CD4-positive, alpha-beta T cell treated with Interleukin-21 for 1 hour (primary cell): ENCODE results near the gene RAPH1.
"Not testable (repeated sequence)": the region's sequence is repeated elsewhere in the genome, so short reads cannot be mapped to it uniquely, and the experiment has no call there.

Experiments used
- DNase-seq: peaks from one replicate; pipeline ENCODE4 v3.0.0-alpha.2; 2020

Gene RAPH1

GRCh38 chr2:203418271-203418670, 116.8 kb downstream of the RAPH1 start:
- no peak for DNase-seq

DNA sequence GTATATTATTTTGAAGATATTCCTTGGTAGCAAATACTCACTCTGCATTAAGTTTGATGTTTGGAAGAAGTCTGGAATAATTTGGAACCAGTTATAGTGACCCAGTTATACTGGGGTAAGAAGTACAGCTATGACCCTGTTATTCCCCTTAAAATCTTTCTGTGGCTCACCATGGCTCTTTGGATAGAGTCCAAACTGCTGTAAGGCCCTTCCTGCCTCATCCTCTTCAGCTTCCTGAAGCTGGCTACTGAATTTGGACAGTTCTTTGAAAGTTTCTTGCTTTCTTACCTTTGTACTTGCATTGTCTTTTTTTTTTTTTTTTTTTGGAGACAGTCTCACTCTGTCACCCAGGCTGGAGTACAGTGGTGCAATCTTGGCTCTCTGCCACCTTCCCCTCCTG, 121.3 kb downstream of the RAPH1 start:
- DNase-seq = no peak

DNA sequence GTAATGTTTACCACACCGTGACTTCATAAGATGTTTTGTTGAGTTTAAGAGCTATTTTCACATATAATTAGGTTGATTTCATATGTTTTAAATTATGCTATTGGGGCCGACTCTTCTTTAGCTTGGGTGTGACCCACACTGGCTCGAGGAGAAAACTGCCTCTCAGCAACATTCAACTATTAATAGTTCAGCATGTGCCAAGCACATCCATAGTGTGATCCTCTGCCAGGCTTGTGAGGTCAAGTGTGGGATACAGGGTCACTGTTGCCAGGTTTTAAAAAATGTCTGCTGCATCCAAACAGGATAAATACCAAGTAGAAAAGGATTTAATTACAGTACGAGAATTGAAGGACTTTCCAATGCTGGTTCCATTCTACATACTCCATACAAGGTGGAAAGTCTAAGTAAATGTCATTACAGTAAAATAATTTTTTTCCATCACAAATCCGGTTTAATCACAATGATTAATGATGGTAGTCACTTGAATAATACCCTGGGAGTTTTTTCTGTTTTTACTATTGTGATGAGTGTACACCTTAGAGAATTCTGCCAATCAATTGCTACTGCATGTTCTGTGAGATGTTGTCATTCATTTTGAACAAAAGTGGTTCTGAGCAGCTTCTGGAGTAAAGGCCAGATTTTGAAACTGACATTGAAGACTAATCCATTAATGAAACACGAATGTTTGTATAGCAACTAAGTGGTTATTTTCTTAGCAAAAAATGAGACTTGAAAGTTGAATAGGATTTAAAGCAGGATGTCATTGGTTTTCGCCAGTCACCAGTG, 122.4 kb downstream of the RAPH1 start:
- DNase-seq = no peak

DNA sequence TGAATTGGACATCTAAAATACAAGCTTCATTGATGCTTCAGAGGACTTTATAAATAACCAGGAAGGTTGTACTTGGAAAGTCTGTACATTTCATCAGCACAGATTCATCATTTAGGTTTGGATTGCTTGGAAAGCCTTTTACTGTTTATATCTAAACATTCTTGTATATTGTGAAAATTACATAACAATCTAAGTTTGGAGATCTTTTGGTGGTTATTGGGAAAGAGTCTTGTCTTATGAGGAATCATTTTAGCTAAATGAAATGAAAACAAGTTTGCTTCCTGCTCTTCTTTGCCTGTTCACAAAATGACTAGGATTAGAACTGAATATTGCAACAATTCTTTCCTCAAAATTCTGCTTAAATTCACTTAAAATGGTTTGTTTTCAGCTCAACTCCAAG, 127.6 kb downstream of the RAPH1 start:
- DNase-seq = no peak

DNA sequence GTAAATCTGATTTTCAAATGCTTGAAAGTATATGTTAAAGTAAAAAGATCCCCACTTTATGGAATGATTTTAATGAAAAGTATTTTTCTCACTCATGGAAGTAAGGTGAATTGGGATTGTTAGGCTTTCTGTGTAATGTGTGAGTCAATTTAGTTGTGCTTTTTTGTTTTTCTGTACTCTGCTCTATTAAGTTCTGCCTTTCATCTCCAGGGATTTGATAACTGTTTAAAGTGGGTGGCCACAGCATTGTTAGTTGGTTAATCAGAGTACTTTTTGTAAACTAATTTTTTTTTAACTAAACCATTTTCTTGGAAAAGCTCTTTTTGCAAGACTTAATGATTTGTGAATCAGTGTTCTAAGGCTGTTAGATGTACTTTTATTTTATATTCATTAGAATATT, 130.1 kb downstream of the RAPH1 start:
- no peak for DNase-seq

GRCh38 chr2:203400805-203401585, 134.1 kb downstream of the RAPH1 start:
- DNase-seq = no peak

DNA sequence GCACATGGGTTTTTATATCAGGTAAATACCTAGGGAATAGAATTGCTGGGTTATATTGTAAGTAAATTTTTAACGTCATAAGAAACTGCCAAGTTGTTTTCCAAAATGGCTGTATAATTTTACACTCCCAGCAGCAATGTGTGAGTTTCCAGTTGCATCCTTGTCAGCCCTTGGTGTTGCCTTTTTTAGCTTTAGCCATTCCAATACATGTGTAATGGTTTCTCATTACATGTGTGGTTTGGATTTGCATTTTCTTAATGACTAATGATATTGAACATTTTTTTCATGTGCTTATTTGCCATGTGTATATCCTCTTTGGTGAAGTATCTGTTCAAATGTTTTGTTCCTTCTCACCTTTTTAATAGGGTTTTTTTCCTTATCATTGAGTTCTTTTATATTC, 136.1 kb downstream of the RAPH1 start:
- no peak for DNase-seq

GRCh38 chr2:203396667-203397066, 138.4 kb downstream of the RAPH1 start:
- DNase-seq = no peak

- DNase-seq = no peak
Observed at GRCh38 chr2:203395858-203396257, 139.2 kb downstream of the RAPH1 start.

DNA sequence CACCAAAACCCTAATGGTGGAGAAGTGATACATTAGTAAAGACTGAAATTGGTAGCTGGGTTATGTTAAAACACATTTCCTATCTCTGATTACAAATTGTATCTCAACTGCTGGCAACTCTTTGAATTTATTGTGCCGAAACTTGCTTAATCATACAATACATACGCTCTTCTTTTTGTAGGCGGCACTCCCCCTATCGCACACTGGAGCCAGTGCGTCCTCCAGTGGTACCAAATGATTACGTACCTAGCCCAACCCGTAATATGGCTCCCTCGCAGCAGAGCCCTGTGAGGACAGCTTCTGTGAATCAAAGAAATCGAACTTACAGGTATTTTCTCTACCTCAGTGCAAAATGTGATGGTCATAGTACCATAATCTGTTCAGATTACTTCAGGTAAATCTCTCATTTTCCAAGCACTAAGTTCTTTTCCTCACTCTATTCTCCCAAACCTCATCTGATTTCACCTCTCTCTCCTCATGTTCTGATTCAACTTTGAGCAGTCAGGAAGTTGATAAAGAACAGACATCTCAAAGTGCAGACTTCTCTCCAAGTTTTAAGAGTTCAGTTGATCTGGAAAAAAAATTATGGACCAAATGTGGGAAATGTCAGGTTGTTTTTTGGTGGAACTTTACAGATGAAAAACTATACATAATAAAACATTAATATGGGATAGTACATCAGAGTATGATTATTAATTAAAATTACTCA, 140.4 kb downstream of the RAPH1 start:
- no peak for DNase-seq

DNA sequence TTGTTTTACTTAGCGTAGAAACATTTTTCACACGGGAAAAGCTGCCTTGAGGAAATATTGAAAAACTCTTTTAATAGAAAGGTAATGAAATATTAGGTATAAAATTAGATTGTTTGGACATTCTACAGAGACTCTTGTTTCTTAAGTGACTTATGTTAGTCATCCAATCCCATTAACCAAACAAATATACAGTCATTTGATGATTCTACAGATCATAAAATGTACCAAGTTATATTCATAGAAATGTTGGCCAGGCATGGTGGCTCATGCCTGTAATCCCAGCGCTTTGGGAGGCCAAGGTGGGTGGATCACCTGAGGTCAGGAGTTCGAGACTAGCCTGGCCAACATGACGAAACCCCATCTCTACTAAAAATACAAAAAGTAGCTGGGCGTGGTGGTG, 146.9 kb downstream of the RAPH1 start:
- not testable (repeated sequence) for DNase-seq

DNA sequence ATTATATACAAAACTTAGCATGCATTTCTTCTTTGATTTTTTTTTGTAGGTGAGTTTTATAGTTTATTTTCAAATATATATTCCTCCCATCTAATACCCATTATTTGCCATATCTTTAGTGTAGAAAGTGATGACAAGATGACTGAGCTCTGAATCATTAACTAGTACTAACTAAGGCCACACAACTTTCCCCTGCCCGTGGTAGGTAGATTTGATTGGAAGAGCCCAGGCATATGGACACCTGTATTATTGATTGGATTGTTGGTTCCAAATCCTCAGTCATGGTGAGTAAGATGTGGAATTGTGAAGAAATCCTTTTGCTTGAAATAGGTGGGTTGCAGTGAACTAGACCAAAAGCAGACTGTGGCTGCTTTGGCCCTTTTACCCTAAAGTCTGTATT, 152.1 kb downstream of the RAPH1 start:
- DNase-seq = no peak

DNA sequence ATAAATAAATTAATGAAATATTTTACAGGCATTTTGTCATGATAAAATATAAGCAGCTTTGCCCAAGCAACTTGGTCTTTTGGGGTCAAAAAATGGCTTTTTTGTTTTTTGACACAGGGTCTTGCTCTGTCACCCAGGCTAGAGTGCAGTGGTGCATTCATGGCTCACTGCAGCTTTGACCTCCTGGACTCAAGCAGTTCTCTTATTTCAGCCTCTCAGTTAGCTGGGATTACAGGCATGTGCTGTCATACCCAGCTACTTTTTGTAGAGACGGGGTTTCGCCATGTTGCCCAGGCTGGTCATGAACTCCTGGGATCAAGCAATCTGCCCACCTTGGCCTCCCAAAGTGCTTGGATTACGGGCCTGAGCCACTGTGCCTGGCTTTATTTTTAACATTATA, 155.9 kb downstream of the RAPH1 start:
- no peak for DNase-seq

DNA sequence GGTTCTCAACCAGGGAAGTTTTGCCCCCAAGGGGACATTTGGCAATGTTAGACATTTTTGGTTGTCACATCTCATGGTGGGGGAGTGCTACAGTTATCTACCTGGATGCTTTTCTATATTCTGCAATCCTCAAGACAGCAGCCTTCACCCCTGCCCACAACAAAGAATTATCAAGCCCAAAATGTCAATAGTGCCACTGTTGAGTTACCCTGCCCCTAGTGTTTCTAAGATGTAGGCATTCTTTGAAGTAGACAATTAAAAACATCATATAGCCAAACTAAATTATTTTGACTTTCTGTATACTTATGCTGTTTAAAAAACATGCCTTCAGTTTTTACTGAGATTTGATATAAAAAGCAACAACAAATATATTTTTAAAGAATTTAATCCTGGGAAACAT, 158.9 kb downstream of the RAPH1 start:
- no peak for DNase-seq

- not testable (repeated sequence) for DNase-seq
Observed at GRCh38 chr2:203372706-203373105, 162.4 kb downstream of the RAPH1 start.

DNA sequence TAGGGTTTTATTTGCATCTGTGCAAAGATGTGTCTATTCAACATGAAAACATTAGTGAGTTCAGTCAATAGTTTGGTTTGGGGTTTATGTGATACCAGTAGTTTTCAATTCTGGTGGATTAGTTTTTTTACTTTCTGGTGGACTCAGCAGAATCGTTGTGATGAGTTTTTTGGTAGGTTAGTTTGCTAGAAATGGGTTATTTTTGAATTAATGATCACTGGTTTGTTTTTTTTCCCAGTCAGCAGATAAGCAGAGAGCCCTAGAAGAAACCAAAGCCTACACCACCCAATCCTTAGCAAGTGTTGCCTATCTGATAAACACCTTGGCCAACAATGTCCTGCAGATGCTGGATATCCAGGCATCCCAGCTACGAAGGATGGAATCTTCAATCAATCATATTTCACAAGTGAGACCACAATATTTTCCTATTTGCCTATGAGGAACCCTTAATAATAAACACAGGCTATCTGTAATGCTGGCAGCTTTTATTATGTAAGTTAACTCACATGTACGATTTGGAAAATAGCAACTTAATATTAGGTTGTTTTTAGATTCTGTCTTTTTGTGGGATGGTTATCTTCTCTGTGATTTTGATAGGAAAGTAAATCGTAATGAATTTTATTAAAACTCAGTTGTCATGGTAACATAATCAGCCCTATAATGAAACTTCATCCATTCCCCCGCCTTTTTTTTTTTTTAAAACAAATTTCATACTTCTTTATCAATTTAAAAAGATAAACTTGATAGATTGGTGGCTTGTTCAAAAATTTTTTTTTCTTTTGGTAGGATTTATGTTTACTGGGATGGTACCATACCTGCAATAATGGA, 168.2 kb downstream of the RAPH1 start:
- DNase-seq = no peak

DNA sequence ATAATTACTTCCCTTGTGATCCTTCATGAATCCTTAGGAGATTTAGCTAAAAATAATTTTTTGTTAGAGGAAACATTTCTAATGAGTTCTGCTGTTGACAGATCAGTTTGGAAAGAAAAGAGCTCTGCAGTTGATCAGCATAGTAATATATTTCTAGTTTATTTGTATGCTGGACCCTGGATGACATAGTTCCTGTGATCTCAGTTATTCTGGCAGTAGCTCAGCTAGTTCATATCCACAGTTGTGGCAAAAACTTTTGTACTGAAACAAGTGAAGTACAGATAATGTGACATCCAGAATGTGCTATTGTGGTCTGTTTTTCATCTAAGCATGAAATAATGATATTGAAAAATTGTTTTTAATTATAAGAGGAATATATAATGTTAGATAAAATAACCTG, 173.2 kb downstream of the RAPH1 start:
- no peak for DNase-seq

DNA sequence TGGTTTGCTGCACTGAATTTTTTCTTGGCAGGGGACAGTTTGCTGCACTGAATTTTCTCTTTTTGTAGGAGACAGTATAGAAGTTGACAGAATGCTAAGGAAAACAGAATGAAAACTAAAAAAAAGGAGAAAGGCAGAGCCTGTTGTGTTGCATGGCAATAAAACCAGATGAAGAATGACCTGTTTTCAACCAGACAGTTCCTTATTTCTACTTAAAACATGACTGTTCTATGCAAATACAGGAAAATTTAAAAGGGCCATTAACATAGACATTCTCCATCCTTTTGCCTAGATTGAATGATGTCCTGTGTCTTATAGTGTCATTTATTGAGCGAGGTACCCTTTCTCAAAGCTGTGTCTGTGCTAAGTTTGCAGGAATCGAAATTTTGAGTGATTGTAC, 173.6 kb downstream of the RAPH1 start:
- DNase-seq = no peak

DNA sequence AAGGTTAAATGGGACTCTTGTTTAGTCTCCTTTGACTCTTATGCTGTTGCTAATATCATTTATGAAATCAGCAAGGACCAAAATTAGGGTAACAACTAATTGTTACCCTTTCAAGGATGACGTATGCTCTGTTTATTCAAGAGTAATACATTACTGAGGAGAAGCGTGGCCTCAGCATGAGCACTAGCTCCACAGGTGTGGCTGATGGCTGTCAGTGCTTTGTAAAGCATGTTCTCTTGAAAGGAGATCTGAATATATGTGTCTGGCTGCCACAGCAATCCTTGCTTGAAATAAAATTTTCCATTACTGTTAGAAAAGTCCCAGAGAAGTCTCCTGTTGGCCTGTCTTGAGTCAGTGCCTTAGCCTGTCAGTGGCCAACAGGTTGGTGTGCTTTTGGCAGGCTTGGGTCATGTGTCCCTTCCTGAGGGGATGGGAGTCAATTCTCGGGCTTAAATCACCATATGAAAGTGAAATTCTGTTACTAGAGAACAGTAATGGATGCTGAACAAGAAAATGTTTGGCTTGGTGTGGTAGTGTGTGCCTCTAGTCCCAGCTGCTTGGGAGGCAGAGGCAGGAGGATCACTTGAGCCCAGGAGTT, 174.2 kb downstream of the RAPH1 start:
- DNase-seq = no peak

- no peak for DNase-seq
Observed at GRCh38 chr2:203359450-203359849, 175.7 kb downstream of the RAPH1 start.

- DNase-seq = no peak
Observed at GRCh38 chr2:203354966-203355365, 180.1 kb downstream of the RAPH1 start.

DNA sequence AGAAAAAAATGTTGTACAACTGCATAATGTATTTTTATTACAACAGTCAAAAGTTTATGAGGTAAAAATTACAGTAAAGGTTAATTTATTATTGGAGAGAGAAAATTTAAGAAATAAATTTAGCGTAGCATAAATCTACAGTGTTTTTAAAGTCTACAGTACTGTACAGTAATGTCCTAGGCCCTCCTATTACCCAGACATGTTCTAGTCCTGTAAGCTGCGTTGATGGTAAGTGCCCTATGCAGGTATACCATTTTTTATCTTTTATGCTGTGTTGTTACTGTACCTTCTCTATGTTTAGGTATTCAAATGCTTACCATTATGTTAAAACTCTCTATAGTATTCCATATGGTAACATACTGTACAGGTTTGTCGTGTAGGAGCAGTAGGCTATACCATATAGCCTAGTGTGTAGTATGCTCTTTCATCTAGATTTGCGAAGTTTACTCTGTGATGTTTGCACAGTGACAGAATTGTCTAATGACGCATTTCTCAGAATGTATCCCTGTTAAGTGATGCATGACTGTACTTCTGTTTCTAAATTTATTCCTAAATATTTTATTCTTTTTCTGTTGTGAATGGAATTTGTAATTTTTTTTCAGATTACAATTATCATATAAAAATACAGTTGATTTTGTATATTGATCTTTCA, 182.4 kb downstream of the RAPH1 start:
- no peak for DNase-seq
